Adrenal gland (tissue), 5 donors: Measurements from ENCODE around the gene IFNA17.
"Not testable (repeated sequence)": the region's sequence is repeated elsewhere in the genome, so short reads cannot be mapped to it uniquely, and the experiment has no call there.

Experiments used
- CTCF ChIP-seq, 6 experiments: fragments of 450-650 bp in 4 of 6; fragments of 200-600 bp in 2 of 6; sonication (generic) in 1 of 6; IDR thresholded peaks; 1 replicate in 5 of 6; 2 replicates in 1 of 6; pipeline versions ENCODE4 v1.5.1 to v1.8.0; 2016 to 2021; ENCODE audit warnings: antibody characterized with exemption in 6 of 6, mild to moderate bottlenecking in 2 of 6, moderate library complexity in 1 of 6
- POLR2A ChIP-seq, 2 donors: fragments of 450-650 bp; IDR thresholded peaks; one replicate each; pipeline ENCODE4 v1.6.1; 2017; ENCODE audit warnings: antibody characterized with exemption in 2 of 2, mild to moderate bottlenecking in 2 of 2, moderate library complexity in 1 of 2
- donor health status: DM: no; HTN: no; CAD: no.

DNA sequence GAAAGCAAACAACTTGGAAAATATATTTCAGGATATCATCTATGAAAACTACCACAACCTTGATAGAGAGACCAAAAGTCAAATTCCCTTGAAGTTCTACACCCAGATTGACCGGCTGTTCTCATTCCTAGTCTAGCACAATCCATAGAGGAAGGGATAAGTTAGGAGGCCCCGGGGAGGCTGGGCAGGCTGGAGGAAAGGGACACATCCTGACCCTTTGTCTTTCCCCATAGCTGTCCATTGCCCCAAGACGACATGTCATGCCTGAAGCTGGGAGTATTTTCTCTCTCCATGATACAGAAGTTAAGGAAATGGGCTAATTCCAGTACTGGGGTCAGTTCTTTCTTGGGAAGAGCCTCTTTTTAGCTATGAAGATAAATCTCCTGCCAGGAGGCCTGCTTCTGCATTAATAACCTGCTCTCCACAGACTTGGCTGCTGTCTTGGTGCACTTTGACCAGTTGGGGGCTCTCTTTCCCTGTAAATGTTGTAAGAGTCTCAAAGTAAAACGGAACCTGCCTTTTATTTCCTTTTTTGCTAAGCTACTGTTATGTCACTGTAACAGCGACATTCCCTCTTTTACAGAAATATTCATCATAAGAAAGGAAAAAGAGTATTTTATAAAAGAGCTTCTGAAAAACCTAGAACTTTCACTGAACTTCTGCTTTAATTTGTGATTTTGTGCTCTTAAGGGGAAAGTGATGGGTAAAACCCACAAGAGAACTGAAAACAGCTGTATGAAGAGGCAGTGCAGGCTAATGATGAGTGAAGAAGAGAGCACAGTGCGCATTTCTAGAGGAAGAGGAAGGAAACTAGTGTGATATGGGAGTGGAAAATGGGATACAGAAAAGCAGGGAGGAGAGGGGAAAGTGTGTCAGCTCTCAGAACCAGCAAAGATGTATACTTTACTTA is 32.9 kb downstream of the IFNA17 start:
- TF ChIP-seq POLR2A (IDR thresholded peaks at IDR 0.05): not testable (repeated sequence)
- peak; percentile 25 to 48 (median 40) for TF ChIP-seq CTCF (IDR thresholded peaks at IDR 0.05)
